OCI-LY3 (cell line): ENCODE data around the gene CD151.

Experiments used
- CTCF ChIP-seq: fragments of 200-600, 300-600 bp; sonication (generic); IDR thresholded peaks from 2 replicates; pipeline ENCODE4 v1.5.1; 2014; ENCODE audit warnings: antibody characterized with exemption, low read length, low read depth
- EZH2phosphoT487 ChIP-seq: fragments of 200-600 bp; shearing (Covaris generic); IDR thresholded peaks from 2 replicates; pipeline ENCODE4 v1.6.1; 2018; ENCODE audit warnings: antibody characterized with exemption, mixed run types, low read depth

DNA sequence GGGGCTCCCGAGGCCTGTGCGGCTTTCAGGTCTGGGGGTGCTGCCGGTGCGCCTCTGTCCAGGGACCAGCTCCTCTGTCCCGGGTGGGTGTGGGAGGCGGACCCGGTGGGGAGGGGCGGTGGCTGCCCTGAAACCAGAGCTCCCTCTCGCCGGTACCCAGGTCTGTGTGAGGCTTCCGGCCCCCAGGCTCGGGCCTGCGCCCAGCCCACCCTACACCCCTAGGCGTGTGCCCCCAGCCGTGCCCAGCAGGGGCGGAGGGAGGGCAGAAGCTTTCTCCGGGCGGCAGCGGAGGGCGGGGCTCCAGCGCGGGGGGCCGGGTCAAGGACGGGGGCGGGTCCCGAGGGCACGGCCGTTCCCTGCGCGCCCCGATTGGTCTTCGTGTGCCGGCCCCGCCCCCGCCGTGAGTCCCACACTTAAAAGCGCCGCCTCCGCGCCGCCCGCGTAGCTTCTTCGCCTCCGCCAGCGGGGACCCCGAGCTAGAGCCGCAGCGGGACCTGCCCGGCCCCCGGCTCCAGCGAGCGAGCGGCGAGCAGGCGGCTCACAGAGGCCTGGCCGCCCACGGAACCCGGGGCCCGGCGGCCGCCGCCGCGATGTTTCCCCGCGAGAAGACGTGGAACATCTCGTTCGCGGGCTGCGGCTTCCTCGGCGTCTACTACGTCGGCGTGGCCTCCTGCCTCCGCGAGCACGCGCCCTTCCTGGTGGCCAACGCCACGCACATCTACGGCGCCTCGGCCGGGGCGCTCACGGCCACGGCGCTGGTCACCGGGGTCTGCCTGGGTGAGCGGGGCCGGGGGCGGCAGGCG lies 13.4 kb upstream of the CD151 start:
- no peak for TF ChIP-seq CTCF
- TF ChIP-seq EZH2phosphoT487, result no peak
